ENCODE data around the gene ARRB1.

- TF ChIP-seq CEBPB (tag; IDR thresholded peaks at IDR 0.05): no peak
- no peak for TF ChIP-seq CTCF (IDR thresholded peaks at IDR 0.05 in 2 of 3, conservative IDR thresholded peaks at IDR 0.05 in 1 of 3; ENCODE audit: insufficient read depth in 2 of 3, low read depth in 1 of 3, low read length in 3 of 3)
- TF ChIP-seq EHMT2 (IDR thresholded peaks at IDR 0.05): no peak
- no peak for TF ChIP-seq FOXP4 (CRISPR knock-in tag; IDR thresholded peaks at IDR 0.05; ENCODE audit: borderline replicate concordance)
- TF ChIP-seq MAFK (IDR thresholded peaks at IDR 0.05; ENCODE audit: low read length): no peak
- no peak for TF ChIP-seq SMC3 (conservative IDR thresholded peaks at IDR 0.05; ENCODE audit: insufficient read depth, low read depth, low read length)
- no peak for TF ChIP-seq PKNOX1 (IDR thresholded peaks at IDR 0.05)
- no peak for TF ChIP-seq ZNF655 (CRISPR knock-in tag; IDR thresholded peaks at IDR 0.05)
- TF ChIP-seq EZH2 (IDR thresholded peaks at IDR 0.05; ENCODE audit: borderline replicate concordance, low read depth, low read length): no peak
- no peak for TF ChIP-seq NBN (IDR thresholded peaks at IDR 0.05; ENCODE audit: low read depth)
- no peak for TF ChIP-seq THAP7 (CRISPR knock-in tag; IDR thresholded peaks at IDR 0.05)
- no peak for TF ChIP-seq ZKSCAN3 (CRISPR knock-in tag; IDR thresholded peaks at IDR 0.05)
- no peak for TF ChIP-seq TSC22D4 (tag; IDR thresholded peaks at IDR 0.05)
- no peak for TF ChIP-seq POLR3A (IDR thresholded peaks at IDR 0.05; ENCODE audit: borderline replicate concordance, extremely low read depth, insufficient read depth, insufficient read length)
These were observed 136.6 kb downstream of the ARRB1 start for GRCh38 chr11:75214843-75215242.
